Retinal pigment epithelial cell (primary cell): Measurements from ENCODE around the gene PDE1C.
A peak's percentile ranks its signal among the peaks of the same experiment; 100 is the strongest.

Source experiments
- DNase-seq: peaks from one replicate; pipeline ENCODE4 v3.0.0-alpha.2; 2010; ENCODE audit warnings: low read depth
- H3K4me3 ChIP-seq: 2 replicates; pipeline ENCODE4 v1.5.1; 2011; ENCODE audit warnings: mild to moderate bottlenecking, low read length, control low read depth, moderate library complexity
- TF ChIP-seq, protein P1 (sequence below): conservative IDR thresholded peaks from 2 replicates; pipeline ENCODE4 v1.5.1; 2011; ENCODE audit warnings: low read depth, low read length, control low read depth, inconsistent platforms

PDE1C gene

DNA sequence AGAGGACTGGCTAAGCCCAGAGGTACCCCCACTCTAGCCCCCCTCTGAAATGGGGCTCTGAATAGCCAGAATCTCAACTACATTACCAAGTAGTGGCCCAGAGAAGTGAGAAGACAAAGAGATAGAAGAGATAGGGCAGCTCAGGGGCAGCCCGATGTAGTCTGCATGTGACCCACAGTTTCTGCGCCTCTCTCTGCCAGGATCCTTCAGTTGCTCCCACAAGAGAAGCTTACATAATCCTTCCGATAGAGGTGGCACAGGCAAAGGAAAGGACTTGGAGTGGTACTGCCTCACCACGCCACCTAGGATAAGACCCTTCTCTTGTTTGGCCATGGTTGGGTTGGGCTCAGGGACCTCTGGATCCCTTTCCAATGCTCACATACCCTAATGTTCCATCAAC, 5.4 kb upstream of the PDE1C start:
- TF ChIP-seq, protein P1, sequence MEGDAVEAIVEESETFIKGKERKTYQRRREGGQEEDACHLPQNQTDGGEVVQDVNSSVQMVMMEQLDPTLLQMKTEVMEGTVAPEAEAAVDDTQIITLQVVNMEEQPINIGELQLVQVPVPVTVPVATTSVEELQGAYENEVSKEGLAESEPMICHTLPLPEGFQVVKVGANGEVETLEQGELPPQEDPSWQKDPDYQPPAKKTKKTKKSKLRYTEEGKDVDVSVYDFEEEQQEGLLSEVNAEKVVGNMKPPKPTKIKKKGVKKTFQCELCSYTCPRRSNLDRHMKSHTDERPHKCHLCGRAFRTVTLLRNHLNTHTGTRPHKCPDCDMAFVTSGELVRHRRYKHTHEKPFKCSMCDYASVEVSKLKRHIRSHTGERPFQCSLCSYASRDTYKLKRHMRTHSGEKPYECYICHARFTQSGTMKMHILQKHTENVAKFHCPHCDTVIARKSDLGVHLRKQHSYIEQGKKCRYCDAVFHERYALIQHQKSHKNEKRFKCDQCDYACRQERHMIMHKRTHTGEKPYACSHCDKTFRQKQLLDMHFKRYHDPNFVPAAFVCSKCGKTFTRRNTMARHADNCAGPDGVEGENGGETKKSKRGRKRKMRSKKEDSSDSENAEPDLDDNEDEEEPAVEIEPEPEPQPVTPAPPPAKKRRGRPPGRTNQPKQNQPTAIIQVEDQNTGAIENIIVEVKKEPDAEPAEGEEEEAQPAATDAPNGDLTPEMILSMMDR: no peak
- no peak for DNase-seq
- H3K4me3 ChIP-seq: no peak overlapping the region

DNA sequence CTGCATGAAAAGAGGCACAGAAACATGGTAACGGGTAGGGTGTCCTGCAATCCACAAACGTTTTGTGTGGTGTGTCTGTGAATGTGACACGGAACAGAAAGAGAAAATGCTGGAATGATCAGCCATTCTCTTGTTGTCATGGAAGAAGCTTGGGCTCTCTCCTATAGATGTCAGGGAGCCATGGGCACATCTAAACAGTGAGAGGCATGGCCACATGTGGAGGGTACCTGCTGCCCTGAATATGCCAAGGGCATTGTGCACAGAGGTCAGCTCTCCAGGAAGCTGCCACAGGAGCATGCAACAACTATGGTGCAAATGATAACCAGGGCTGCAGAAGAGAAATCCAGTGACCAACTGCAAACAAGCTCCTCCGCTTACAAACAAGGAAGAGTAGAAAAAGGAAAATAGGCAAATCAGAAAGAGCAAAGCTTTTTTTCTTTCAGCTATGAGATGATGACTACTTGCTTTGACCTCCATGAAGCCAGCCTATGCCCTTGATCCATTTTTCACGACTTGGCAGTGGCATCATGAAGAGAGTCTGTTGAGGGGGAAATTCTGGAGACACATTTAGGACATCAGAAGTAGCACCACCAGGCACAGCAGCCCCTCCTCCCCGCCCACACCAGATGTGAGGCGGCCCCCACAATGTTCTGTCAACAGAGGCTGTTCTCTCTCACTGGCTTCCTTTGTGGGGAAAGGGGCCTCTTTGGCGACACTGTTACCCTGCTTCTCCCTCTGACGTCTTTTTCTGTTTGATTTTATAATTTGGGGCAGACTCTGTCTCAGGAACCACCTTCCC, 4.8 kb upstream of the PDE1C start:
- DNase-seq: no peak
- TF ChIP-seq, protein P1: no peak
- no peak overlapping the region for H3K4me3 ChIP-seq

DNA sequence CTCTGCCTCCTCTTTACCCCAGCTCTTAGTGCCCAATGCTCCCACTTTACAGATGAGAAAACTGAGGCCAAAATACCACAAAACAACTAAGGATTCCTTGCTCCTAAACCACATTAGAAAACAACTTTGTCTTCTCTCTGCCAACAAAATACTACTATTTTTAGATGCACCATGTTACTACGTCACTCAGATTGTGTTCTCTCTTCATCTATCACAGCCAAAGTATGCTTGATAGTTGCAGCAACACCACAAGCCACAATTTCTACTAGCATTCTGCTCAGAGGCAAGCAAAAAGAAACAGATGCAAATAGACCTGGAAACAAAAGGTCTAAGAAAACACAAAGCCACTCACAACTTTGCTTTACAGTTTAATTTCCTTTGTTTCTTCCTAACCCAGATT, 3.3 kb upstream of the PDE1C start:
- DNase-seq: no peak
- TF ChIP-seq, protein P1: no peak
- no peak overlapping the region for H3K4me3 ChIP-seq

DNA sequence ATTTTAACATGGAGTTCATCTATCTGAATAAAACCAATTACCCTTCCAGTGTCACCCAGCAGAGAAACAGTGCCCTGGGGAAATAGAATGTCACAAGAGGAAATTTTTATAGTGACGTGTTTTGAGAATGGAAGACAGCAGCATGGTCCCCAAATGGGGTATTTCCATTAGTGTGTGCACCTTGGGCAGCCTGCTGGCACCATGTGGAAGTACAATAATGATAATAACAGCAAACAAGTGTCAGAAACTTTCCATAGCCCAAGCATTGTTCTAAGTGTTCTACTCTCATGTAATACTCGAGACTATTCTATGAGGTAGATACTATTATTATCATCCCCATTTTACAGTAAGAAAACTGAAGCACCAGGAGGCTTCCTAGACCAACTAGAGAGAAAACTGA, 2.2 kb upstream of the PDE1C start:
- no peak for DNase-seq
- TF ChIP-seq, protein P1: peak; percentile 26
- no peak overlapping the region for H3K4me3 ChIP-seq

DNA sequence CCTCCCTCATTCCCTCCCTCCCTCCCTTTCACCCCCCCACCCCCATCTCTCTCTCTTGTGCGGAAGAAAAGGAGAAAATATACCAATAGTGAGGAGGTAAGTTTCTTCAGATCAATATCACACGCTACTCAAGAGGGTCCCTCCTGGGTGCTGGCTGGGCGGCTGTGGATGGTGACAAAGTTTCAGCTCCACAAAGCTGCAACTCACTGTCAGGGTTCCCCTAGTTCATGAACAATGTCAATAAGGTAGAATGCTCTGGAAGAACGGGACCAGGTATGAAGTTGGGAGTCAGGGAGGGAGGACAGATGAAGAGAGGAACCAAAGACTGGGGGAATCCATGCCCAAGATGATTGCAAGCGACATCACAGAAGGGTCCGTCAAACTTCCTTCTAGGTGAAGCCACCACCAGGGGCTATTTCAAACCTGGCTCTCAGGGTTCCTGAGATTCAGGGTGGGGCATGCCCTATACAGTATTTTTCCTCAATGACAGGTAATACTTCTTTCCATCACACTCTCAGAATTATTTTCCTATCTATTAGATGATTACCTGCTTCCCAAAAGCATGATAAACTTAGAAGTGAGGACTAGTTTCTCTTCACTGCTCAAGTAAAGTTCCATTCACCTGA, 1.4 kb upstream of the PDE1C start:
- TF ChIP-seq, protein P1: no peak
- DNase-seq: no peak
- H3K4me3 ChIP-seq: peak overlapping the region; percentile 72

DNA sequence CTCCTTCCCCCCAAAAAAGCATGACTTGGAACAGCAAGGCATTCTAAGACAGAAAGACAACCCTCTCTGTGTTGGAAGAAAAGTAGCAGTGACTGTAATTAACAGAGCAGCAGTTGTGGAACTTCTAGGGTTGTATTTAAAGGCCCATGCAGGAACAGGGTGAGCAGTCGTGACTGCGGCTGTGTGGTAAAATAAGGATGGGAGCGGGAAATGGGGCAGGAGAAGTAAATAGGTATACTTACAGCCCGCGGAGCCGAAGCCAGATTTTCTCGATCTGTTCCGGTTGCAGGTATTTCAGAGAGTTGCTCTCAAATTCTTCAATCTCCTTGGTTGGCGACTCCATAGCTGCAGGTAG, 179 bp downstream of the PDE1C start:
- TF ChIP-seq, protein P1: no peak
- H3K4me3 ChIP-seq: peak overlapping the region; percentile 72
- DNase-seq: no peak

DNA sequence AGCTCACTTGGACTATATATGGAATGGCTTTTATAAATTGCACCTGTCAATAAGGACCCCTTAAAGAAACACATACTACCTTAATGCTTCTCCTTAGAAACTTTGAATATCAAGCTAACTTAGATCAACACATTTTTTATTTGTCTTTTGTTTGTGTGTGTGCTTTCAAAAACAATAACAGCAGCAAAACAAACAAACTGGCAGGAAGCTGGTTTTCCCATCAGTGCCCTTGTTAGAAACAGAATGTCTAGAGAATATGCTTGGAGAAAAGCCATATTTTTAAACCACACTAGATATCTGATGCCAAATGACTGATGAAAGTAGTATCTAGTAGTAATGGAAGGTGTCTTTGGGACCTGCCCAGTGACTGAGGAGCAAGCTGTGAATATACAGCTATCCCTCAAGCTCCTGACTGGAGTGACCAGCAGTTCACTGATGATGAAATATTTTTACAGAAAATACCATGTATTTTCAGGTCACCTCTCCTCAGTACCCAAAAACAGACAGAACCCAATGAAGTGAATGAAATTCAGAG, 1.0 kb downstream of the PDE1C start:
- TF ChIP-seq, protein P1: no peak
- H3K4me3 ChIP-seq: no peak overlapping the region
- DNase-seq: no peak
